Kasumi-1 (cell line): Measurements from ENCODE around the gene DDX60.
A peak's percentile ranks its signal among the peaks of the same experiment; 100 is the strongest.

ENCODE experiments used
- DNase-seq, 2 experiments: peaks; one replicate each; lab custom pipeline; 2025; lab: John Stamatoyannopoulos, UW

DDX60 gene

GRCh38 chr4:168200685-168201084 lies 117.9 kb downstream of the DDX60 start:
- DNase-seq: no peak

DNA sequence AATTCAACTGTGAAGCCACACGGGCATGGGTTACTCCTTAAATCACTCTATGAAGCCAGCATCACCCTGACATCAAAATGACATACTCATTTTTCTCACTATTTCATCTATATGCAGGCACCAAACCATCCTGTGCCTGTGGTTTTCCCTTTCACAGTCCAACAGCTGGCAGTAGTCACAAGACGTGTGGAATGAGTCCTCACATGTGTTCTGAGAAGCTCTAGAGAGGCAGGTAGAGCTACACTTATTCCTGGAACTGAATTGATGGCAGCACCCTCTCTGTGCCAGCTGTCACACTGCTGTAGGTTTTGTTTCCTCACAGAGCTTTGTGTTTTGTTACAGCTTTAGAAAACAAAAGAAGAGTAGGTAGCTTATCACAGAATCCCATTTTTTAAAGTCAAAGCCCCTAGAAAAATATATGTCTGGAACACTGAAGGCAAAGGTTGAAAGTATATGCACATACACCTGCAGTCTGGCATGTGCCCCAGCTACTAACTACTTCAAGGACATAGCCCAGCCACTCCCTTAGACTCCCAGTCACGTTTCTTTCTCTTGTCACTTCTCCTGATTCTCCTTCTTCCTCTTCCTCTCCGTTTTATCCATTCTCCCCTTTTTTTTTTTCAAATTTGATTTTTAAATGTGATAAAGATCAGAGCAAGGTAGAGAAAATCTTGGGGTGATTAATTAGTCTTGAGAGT lies 119.1 kb downstream of the DDX60 start:
- no peak for DNase-seq

GRCh38 chr4:168197926-168198325 lies 120.6 kb downstream of the DDX60 start:
- DNase-seq: no peak

DNA sequence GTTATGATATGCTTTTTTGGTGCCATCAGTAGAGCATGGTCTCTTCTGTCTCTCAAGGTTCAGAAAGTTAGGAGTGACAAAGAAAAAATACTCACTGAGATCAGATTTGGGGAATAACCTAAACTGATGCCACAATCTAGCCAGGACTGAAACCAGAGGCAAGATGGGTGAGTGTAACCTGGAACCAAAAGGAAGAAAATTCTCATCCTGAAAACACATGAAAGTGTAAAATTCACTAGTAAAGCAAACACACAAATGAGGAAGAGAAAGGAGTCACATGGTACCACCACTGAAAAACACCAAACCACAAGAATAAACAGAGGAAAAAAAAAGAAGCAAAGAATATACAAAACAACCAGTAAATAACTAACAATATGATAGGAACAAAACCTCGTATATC lies 129.8 kb downstream of the DDX60 start:
- DNase-seq: no peak

GRCh38 chr4:168183717-168184571 lies 134.6 kb downstream of the DDX60 start:
- DNase-seq: peak; percentile 53 to 58

- DNase-seq: no peak
Measured at GRCh38 chr4:168177546-168178149, 140.9 kb downstream of the DDX60 start.

GRCh38 chr4:168174308-168174707 lies 144.2 kb downstream of the DDX60 start:
- no peak for DNase-seq

DNA sequence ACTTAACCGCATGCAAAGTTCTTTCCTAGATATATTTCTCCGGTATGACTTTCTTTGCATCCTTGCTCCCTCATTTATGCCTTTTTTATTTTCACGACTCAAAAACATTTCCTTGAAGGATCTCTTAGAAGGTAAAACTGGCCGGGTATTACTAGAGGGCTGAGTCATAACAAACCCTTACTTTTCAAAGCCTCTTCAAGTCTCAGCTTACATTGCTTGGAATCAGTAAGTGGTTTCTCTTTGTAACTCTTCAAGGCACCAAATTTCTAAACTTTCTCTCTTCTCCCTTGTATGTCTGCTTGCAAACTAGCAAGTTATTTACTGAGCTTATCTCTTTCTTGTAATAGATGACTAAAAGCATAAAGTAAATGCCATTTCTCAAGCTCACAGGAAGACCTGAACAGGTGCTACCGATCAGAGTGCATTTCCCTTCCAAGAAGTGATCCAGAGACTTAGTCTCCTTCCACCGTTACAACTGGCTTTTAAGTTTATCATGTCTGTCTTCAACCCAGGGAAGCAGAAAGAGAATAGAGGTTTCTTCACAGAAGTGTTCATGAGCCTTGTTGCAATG lies 150.8 kb downstream of the DDX60 start:
- DNase-seq: no peak
